Activated CD4-positive, alpha-beta T cell treated with anti-CD3 and anti-CD28 coated beads, Interleukin-2, amount 50 U/mL, for 16 hours (primary cell): ENCODE measurements around the gene ZFPL1.

Experiments used
- DNase-seq: peaks from one replicate; pipeline ENCODE4 v3.0.0-alpha.2; 2020

ZFPL1 gene

GRCh38 chr11:65131417-65131776 lies 47.4 kb downstream of the ZFPL1 start:
- no peak for DNase-seq

DNA sequence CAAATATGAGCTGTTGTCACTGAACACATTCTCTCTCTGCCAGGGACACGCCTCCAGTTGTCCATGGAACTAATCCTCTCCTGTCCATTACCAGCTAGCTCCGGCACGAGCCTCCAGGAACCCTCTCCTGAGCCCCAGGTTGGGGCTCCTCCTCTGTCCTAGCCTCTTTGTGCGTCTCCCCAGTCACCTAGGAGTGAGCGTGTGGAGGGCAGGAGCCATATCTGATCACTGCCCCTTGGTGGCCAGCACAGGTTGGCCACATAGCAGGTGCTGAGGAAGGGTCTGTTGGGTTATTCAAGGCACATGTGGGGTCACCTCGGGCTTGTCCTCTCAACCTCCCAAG lies 47.8 kb downstream of the ZFPL1 start:
- no peak for DNase-seq

DNA sequence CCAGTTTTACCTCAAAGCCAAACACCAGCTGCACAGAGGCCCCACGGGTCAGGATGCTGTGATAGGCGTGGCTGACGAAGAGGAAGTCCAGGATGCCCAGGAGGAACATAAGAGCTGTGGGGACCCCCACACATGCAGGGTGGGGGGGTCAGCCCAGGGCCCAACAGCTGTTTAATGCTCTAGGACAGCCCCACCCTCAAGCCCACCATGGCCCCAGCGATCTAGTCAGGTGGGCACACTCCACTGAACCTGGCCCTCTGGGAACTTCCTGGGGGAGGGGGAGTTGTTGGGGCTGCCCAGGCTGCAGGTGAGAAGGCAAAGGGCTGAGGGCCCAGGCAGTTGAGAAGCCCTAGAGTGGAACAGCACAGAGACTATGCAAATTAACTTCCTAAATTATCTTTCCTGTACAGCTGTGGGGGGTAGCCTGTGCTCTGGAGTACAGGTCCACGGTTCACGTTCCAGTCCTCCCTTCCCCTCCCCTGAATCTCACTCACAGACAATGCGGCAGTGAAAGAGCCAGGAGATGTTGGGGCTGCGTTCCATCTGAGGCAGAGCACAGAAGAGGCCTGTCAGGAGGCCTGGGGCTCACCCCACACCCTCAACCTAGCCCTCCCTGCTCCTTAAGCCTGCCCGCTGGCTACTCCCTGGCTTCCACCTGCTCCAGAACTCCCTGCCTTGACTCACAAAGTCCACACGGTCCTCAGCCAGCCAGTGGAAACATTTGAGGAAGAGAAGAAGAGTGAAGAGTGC lies 48.4 kb downstream of the ZFPL1 start:
- no peak for DNase-seq

DNA sequence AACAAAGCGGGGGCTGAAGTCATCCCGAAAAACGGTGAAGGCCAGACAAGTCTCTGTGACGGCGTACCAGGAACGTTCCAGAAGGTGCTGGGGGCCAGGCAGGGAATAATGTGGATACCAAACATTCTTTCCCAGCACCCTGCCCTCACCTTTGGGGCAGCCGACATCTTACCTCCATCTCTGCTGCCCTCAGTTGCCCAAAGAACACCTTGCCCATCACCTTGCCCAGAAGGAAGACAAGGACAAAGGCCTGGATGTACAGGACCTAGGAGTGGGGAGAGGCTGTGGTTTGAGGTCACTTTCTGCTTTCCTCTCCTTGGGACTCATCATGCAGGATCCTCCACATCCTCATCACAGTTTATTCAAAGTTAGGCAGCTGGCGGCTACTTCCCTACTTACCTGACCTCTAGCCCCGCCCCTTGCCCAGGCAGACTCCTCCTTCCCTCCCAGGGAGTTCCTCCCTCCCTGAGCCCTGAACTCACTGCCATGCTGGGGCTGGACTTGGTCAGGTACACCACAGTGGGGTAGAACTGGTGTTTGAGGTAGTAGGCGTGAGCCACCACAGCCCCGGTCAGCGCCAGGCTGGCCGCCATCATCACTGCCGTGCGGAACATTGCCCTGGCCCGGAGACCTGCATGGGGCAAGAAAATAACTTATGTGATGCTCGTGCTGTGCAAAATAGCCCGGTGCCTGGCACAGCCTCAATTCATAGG lies 49.1 kb downstream of the ZFPL1 start:
- peak; percentile 63 for DNase-seq

GRCh38 chr11:65133724-65134123 lies 49.7 kb downstream of the ZFPL1 start:
- no peak for DNase-seq

DNA sequence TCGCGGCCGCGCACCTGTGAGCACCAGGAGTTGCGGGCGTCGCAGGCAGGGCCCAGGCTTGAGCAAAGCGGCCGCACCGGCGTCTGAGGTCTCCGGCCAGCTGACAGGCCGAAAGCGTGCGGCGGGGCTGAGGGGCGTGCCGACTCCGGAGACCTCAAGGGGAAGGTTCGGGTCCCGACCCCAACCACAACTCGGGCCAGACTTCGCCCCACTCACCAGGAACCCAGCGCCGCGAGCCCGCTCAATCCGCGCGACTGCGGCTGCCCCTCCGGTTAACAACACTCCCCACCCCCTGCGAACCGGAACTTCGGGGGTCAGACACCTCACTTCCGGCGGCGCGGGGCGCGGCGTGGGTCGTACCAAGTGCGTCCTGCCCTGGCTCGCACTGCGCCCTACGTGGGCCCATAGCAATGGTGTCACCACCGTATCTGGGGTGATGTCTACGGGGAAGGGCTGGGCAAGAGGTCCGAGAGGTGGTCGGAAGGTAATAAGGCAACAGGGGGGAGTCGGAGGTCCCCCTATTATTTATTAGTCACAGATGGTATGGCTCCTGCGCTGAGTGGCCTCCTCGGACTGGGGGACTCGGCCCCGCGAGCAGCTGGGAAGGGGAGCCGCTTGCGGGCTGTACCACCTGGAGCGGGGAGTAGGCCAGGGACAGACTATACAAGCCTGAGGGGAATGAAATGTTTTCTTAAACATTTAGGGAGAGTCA lies 50.4 kb downstream of the ZFPL1 start, which contains the start of gene SYVN1:
Gene SYVN1 (minus strand): TSS at position 280 of the 712 bp plus-strand sequence. CDS start 918 bp downstream, outside the sequence.
- DNase-seq: peak; percentile 90

- DNase-seq: peak; percentile 95
Measured at GRCh38 chr11:65134952-65135632, 51.1 kb downstream of the ZFPL1 start.

DNA sequence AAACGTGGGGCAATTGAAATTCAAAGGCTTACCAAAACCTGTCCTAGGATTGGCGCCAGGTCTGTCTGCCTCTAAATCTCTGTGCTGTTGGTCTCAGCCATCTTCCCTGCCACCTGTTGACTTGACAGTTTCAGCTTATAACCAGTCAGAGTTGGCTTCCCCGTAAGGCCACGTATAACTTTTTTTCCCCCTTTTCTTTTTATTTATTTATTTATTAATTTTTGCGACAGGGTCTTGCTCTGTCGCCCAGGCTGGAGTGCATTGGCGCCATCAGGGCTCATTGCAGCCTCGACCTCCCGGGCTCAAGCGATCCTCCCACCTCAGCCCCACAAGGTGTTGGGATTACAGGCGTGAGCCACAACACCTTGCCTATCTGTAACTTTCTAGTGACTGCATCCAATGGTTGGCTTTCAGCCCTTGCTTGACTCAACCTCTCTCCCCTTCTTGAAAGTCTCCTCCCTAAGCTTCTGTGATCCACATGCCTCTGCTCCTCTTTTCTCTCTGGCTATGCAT lies 51.7 kb downstream of the ZFPL1 start:
- no peak for DNase-seq

DNA sequence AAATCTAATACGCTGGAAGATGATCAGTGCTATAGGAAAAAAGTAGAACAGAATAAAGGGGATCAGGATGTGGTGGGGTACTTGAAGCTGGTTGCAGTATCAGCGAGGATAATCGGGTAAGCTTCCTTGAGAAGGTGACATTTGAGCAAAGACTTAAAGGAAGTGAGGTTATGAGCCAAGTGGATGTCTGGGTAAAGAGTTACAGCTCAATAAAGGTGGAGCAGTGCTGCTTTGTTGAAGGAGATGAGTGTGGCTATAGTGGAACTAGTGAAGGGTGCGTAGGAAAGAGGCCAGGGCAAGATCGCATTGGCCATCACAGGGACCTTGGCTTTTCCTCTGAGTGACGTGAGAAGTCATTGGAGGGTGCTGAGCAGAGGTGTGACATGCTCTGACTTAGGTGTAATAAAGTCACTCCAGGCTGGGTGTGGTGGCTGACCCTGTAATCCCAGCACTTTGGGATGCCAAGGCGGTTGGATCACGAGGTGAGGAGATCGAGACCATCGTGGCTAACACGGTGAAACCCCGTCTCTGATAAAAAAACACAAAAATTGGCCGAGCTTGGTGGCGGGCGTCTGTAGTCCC lies 52.6 kb downstream of the ZFPL1 start:
- DNase-seq: no peak
